Body of pancreas (tissue), 4 donors: ENCODE results near the gene MT1A. TPM values are rescaled to one million over a fixed set of nuclear protein-coding genes. Genes with fewer than 3 reads are reported as not detected.

ENCODE experiments used
- ATAC-seq: fragments of 150-250 bp; one replicate; pipeline ENCODE4 v1.9.1; 2016
- DNase-seq, 4 donors: peaks; one replicate each; pipeline ENCODE4 v3.0.0-alpha.2; 2019
- H3K27ac ChIP-seq, 4 donors: fragments of 200-600 bp; sonication (generic); 1 replicate in 3 of 4; 2 replicates in 1 of 4; pipeline versions ENCODE4 v1.5.1 to v1.6.1; 2016 to 2019; ENCODE audit warnings: mild to moderate bottlenecking in 1 of 4, mixed read lengths in 1 of 4, moderate library complexity in 1 of 4
- H3K27me3 ChIP-seq, 2 donors: fragments of 200-600 bp; sonication (generic); one replicate each; pipeline ENCODE4 v1.6.0; 2016; ENCODE audit warnings: mild to moderate bottlenecking in 1 of 2
- H3K36me3 ChIP-seq, 2 donors: fragments of 200-600 bp; sonication (generic); replicated peaks in 1 of 2; 2 replicates each; pipeline ENCODE4 v1.5.1; 2016; ENCODE audit warnings: low read depth in 2 of 2; ENCODE audit not compliant: insufficient read depth in 1 of 2
- H3K4me1 ChIP-seq: fragments of 200-600 bp; sonication (generic); one replicate; pipeline ENCODE4 v1.6.0; 2016
- H3K4me3 ChIP-seq, 2 donors: fragments of 200-600 bp; sonication (generic); 1 replicate in 1 of 2; 2 replicates in 1 of 2; pipeline ENCODE4 v1.5.1; 2016 to 2019
- H3K9me3 ChIP-seq, 3 donors: fragments of 200-600 bp; sonication (generic); 1 replicate in 2 of 3; 2 replicates in 1 of 3; pipeline ENCODE4 v1.5.1; 2016
- CTCF ChIP-seq, 7 experiments: fragments of 450-650 bp in 4 of 7; fragments of 200-600 bp in 3 of 7; sonication (generic) in 3 of 7; IDR thresholded peaks; one replicate each; pipeline ENCODE4 v1.5.1; 2016 to 2019; ENCODE audit warnings: antibody characterized with exemption in 7 of 7
- POLR2A ChIP-seq, 3 donors: fragments of 450-650 bp; IDR thresholded peaks; one replicate each; pipeline ENCODE4 v1.6.1; 2016; ENCODE audit warnings: antibody characterized with exemption in 3 of 3, mild to moderate bottlenecking in 2 of 3
- WGBS, 2 donors: methylation state at CpG; one replicate each; pipeline ENCODE4 v1.1.5; 2017; 5-methylcytosine and 5-hydroxymethylcytosine counted together
- intact Hi-C: fragments of 100-400 bp; cut with DNase I; formaldehyde crosslinking; loops from one replicate; pipeline ENCODE4 v1.15.1; 2023
- total RNA-seq, 2 donors: library from RNA; depleted of rRNA; stranded (reverse); fragments of >200 nt; gene quantifications; one replicate each; pipeline ENCODE4 v1.1.0, GENCODE V29; 2016

The MT1A gene
- total RNA-seq, 2 donors from 2014 or later = 268 TPM; not detected in 1

- no peak for ATAC-seq
Observed at GRCh38 chr16:56593573-56594291, 44.7 kb upstream of the MT1A start.

GRCh38 chr16:56594292-56594619, 44.2 kb upstream of the MT1A start:
- intact Hi-C loops = no loop called here
- Histone ChIP-seq H3K4me1 (peaks cover 6% of the 10 kb centered on the region), H3K27ac (no peak overlapping the region), H3K4me3 (no peak overlapping the region), H3K36me3 (no peaks in the 10 kb centered on the region), H3K27me3 (no peaks in the 10 kb centered on the region), H3K9me3 (no peaks in the 10 kb centered on the region)
- ATAC-seq (no peak), DNase-seq (no peak)
- TF ChIP-seq POLR2A (IDR thresholded peaks at IDR 0.05) (no peak), CTCF (IDR thresholded peaks at IDR 0.05) (no peak)
- 93 to 96% methylated on average over 5 of the region's 5 CpGs for WGBS, 2 donors

More at GRCh38 chr16:56593573-56594291, 44.7 kb upstream of the MT1A start:
- DNase-seq = no peak
- no peaks in the 10 kb centered on the region for H3K9me3 ChIP-seq
- no peaks in the 10 kb centered on the region for H3K27me3 ChIP-seq
- 77 to 90% methylated on average over 6 of the region's 6 CpGs for WGBS, 2 donors
- TF ChIP-seq POLR2A (IDR thresholded peaks at IDR 0.05) = no peak
- H3K27ac ChIP-seq = no peak overlapping the region
- H3K4me3 ChIP-seq = no peak overlapping the region
- H3K36me3 ChIP-seq = no peaks in the 10 kb centered on the region
- H3K4me1 ChIP-seq = peaks cover 11% of the 10 kb centered on the region
- intact Hi-C loops = no loop called here

- Histone ChIP-seq H3K27me3 (no peaks in the 10 kb centered on the region), H3K4me1 (no peaks in the 10 kb centered on the region), H3K36me3 (no peaks in the 10 kb centered on the region), H3K27ac (no peak overlapping the region), H3K4me3 (no peak overlapping the region), H3K9me3 (no peaks in the 10 kb centered on the region)
- intact Hi-C loops = loop anchor here (10.0 kb wide), 1 partner anchor 94 kb away; no protein-coding TSS in a partner anchor
- ATAC-seq = peak; percentile 71
- TF ChIP-seq CTCF (IDR thresholded peaks at IDR 0.05) (peak; percentile 30 to 63 (median 58)), POLR2A (IDR thresholded peaks at IDR 0.05) (no peak)
- peak; percentile 43 to 61 (median 52) for DNase-seq
- whole genome bisulfite sequencing, 2 donors = 12 to 20% methylated on average over 8 of the region's 8 CpGs
Observed at GRCh38 chr16:56600398-56600999, 38.0 kb upstream of the MT1A start.

- intact Hi-C loops = loop anchor here (10.0 kb wide), 1 partner anchor 93 kb away; no protein-coding TSS in a partner anchor
- H3K36me3 ChIP-seq = no peaks in the 10 kb centered on the region
- TF ChIP-seq CTCF (IDR thresholded peaks at IDR 0.05) = no peak
- no peak for TF ChIP-seq POLR2A (IDR thresholded peaks at IDR 0.05)
- WGBS, 2 donors = 53 to 63% methylated on average over 6 to 9 of the region's 9 CpGs
- no peaks in the 10 kb centered on the region for H3K9me3 ChIP-seq
- ATAC-seq (no peak), DNase-seq (no peak)
- H3K27ac ChIP-seq = no peak overlapping the region
- H3K4me3 ChIP-seq = no peak overlapping the region
- H3K27me3 ChIP-seq = no peaks in the 10 kb centered on the region
- H3K4me1 ChIP-seq = no peaks in the 10 kb centered on the region
Observed at GRCh38 chr16:56601325-56601724, 37.1 kb upstream of the MT1A start.

GRCh38 chr16:56603589-56603988, 34.9 kb upstream of the MT1A start:
- DNase-seq (peak; percentile 46 to 66 (median 60)), ATAC-seq (no peak)
- H3K27ac ChIP-seq = no peak overlapping the region
- intact Hi-C loops = loop anchor here (10.0 kb wide), 1 partner anchor 91 kb away; no protein-coding TSS in a partner anchor
- no peaks in the 10 kb centered on the region for H3K36me3 ChIP-seq
- H3K9me3 ChIP-seq = no peaks in the 10 kb centered on the region
- H3K4me3 ChIP-seq = no peak overlapping the region
- H3K4me1 ChIP-seq = peaks cover 15% of the 10 kb centered on the region
- 26 to 68% methylated on average over 4 of the region's 4 CpGs for WGBS, 2 donors
- no peak for TF ChIP-seq POLR2A (IDR thresholded peaks at IDR 0.05)
- TF ChIP-seq CTCF (IDR thresholded peaks at IDR 0.05) = peak; percentile 27 to 71 (median 54)
- no peaks in the 10 kb centered on the region for H3K27me3 ChIP-seq
